Mononuclear cell (primary cell): ENCODE results near the gene FAM3A. TPM values are rescaled to one million over a fixed set of nuclear protein-coding genes. Genes with fewer than 3 reads are reported as not detected.

Experiments used
- H3K27me3 ChIP-seq: 2 replicates; pipeline ENCODE4 v1.6.0; 2011; ENCODE audit warnings: low read length, control low read depth; ENCODE audit not compliant: insufficient read depth
- H3K4me1 ChIP-seq: 2 replicates; pipeline ENCODE4 v1.5.1; 2011; ENCODE audit warnings: mild to moderate bottlenecking, low read length, control low read depth; ENCODE audit not compliant: insufficient read depth
- H3K4me3 ChIP-seq: 2 replicates; pipeline ENCODE4 v1.5.1; 2011; ENCODE audit warnings: mild to moderate bottlenecking, low read length, moderate library complexity
- H3K9me3 ChIP-seq: 2 replicates; pipeline ENCODE4 v1.5.1; 2011; ENCODE audit warnings: low read depth, mild to moderate bottlenecking, control low read depth, low read length
- total RNA-seq: library from RNA; depleted of rRNA; stranded (reverse); fragments of >200 nt; gene quantifications from one replicate; pipeline ENCODE4 v1.2.3, GENCODE V29; 2012

FAM3A gene
- total RNA-seq, 1 donor: 12.8 TPM

DNA sequence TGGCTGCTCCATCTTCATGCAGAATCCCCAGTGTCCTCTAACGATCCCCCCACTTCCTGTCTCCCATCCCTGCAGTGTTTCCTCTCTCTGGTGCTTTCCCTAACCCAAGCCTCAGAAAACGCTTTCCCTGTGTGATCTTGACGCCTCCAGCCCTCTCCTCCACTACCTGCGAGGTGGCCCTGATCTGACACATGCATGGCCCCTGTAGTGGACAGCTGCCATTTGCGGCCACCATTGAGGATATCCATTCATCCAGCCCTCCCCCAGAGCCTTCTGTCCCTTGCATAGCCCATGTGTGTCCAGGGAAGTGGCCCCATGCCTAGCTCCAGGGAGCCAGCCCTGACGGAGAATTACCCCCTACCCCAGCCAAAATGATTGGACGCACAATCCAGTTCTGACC lies 32.7 kb downstream of the FAM3A start:
- no peaks in the 10 kb centered on the region for H3K27me3 ChIP-seq
- no peak overlapping the region for H3K4me3 ChIP-seq
- H3K4me1 ChIP-seq: peaks cover 33% of the 10 kb centered on the region
- H3K9me3 ChIP-seq: no peaks in the 10 kb centered on the region

DNA sequence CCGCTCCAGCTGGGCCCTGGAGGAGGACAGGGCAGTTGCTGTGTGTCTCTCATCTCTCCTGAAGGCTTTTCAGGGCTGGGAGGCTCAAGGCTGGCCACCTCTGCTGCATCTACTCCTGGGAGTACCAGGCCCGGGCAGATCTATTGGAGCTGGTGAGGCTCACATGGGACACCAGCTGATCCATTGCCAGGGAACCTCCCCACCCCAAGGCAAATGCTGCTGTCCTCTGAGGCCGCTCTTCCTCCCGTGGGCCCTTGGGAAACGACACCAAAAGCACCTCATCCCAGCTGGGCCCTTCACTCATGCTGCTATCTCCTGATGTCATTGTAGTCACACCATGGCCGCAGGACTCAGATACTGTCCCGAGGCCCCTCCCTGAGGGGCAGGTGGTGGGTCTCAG lies 33.2 kb downstream of the FAM3A start:
- Histone ChIP-seq H3K9me3 (no peaks in the 10 kb centered on the region), H3K4me1 (peaks cover 37% of the 10 kb centered on the region), H3K4me3 (no peak overlapping the region)

DNA sequence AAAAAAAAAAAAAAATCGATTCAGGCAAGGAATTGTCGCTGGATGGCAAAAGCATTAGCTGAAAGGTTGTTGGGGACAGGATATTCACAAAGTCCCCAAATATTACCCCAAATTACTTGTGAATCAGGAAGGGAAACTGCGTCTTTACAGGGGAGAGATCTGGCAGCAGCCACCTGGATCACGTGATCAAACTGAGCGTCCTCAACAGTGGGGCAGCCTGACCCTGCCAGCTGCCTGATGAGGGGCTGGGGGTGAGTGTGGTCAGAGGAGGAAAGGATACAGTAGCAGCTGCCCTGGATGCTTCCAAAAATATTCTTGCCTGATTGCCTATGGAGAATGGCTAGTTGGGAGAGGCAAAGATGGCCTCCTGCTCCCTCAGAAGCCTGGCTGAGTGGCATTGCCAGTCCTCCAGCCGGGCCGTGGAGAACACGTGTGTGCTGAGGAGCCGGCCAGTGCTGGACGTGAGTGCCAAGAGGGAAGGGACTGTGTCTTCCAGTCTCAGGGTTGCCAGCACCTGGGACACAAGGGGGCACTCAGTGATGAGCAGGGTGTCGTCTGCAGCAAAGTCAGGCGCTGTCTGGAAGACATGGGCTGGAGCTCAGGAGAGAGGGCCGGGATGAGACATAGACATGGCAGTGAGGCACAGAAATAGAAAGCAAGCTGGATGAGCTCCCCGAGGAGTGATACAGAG lies 34.0 kb downstream of the FAM3A start:
- Histone ChIP-seq H3K27me3 (no peaks in the 10 kb centered on the region), H3K4me1 (peaks cover 34% of the 10 kb centered on the region), H3K9me3 (no peaks in the 10 kb centered on the region), H3K4me3 (no peak overlapping the region)

More for the DNA sequence above, 33.2 kb downstream of the FAM3A start:
- H3K27me3 ChIP-seq: no peaks in the 10 kb centered on the region

DNA sequence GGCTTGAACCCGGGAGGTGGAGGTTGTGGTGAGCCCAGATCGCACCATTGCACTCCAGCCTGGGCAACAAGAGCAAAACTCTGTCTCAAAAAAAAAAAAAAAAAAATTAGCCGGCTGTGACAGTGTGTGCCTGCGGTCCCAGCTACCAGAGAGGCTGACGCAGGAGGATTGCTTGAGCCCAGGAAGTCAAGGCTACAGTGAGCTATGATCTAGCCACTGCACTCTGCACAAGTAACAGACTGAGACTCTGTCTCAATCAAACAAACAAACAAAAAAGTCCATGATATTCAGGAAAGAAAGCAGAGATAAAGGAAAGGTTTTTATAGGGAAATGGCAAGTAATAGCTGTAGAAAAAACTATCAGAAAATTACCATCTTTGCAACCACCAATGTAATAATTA lies 34.8 kb downstream of the FAM3A start:
- no peak overlapping the region for H3K4me3 ChIP-seq
- peaks cover 32% of the 10 kb centered on the region for H3K4me1 ChIP-seq
- no peaks in the 10 kb centered on the region for H3K9me3 ChIP-seq
- H3K27me3 ChIP-seq: no peaks in the 10 kb centered on the region

DNA sequence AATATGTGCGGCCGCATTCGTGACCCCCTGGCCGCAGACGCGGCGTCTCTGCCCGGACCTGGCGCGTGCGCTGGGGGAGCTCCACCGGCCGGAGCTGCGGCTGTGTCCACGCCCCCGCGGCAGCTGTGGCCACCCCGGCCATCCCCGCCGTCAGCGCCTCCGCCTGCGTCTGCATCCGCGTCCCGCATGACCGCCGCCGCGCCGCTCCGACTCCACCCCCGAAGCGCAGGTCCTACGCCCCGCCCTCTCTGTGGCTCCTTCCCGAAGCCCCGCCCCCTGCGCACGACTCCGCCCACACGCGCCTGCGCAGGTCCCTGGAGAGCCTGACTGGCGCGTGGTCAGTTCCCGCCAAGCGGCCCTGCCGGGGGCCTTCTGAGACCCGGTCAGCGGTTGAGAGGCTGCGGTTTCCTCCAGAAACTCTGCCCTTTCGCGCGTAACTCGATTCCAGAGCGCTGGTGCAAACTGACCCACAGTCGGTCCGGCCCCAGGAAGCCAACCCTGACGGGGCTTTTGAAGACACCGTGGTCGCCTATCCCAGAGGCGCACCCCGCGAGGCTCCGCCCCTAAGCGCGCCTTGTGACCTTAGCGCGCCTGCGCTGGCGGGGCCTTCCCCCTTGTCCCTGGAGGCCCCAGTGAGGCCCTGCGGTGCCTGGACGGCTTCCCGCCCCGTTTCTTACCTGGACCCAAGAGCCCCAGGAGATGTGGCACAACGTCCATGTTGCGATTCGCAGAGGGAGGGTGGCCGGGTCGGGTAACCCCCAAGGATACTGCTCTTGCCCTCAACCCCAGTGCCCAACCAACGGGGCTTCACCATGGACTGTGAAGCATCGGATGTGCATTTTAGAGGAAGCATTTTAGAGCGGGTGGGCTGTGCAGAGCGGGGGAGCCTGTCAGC lies 37.1 kb downstream of the FAM3A start, which contains the start of gene LAGE3:
Gene LAGE3 (minus strand): TSS at position 554 of the 895 bp plus-strand sequence. CDS start 366 bp downstream, at position 188.
- peak within 1 kb of the TSS; percentile 38 for H3K4me3 ChIP-seq
- H3K27me3 ChIP-seq: no peaks in the 10 kb centered on the region
- peaks cover 12% of the 10 kb centered on the region for H3K4me1 ChIP-seq
- no peaks in the 10 kb centered on the region for H3K9me3 ChIP-seq

DNA sequence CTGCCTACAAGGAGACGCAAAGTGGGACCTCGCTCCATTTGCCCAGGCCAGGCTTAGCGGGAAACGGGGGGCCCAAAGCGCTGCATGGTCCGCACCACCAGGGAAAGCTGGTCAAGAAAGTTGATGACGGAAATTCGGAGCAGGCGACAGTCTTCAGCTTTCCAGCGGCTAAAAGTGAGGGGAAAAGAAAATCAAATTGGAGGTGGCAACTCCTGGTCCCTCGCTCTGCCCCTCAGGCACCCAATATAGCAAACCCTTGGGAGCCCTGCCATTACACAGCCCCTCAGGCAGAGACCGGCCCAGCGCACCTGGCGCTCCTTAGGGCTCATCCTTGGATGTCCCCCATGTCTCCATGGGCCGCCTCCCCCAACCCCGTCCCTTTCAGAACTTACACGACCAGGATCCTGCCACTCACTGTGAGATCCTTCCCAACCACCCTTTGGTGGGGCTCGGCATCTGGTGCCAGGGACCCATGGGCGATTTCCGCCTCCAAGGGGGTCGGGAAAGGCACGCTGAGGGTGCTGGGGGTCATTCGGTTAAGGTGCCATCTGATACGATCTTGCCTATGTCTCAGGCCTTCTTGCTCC lies 38.0 kb downstream of the FAM3A start:
- no peaks in the 10 kb centered on the region for H3K27me3 ChIP-seq
- peaks cover 12% of the 10 kb centered on the region for H3K4me1 ChIP-seq
- H3K4me3 ChIP-seq: peak overlapping the region; percentile 38
- H3K9me3 ChIP-seq: no peaks in the 10 kb centered on the region

DNA sequence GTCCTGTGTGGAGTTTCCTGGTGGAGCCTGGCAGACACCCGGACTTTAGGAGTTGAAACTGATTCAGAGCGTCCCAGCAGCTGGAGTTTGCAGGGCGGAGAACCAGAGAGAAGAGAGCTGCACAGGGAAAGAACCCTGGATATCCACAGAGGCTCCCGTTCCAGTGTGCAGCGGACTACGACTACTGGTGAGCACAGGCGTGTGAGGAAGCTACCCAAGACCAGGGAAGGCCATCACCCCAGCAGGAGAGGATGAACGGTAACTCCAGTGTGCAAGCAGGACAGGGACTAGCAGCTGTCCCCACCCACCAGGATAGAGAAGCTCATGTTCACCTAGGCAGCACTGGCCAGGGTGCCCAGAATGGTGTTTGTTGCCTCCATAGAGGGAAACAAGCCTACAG lies 39.2 kb downstream of the FAM3A start:
- no peak overlapping the region for H3K4me3 ChIP-seq
- H3K9me3 ChIP-seq: no peaks in the 10 kb centered on the region
- no peaks in the 10 kb centered on the region for H3K27me3 ChIP-seq
- peaks cover 12% of the 10 kb centered on the region for H3K4me1 ChIP-seq

DNA sequence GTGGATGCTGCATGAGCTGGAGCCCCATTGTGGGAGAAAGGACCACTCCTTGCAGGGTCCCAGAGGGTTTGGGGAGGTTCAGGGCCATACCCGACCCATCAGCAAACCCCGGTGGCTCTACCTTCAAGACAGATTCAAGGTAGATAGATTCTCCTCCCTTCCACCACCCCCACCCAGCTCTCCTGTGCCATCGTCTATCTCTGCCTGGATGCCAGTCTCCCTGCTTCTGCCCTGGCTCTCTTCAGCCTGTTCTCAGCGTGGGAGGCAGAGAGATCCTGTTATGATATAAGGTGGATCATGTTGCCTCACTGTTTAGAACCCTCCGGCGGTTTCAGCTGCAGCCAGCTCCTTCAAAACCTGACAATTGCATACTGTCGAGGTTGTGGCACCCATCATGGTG lies 42.3 kb downstream of the FAM3A start:
- no peaks in the 10 kb centered on the region for H3K27me3 ChIP-seq
- H3K4me3 ChIP-seq: no peak overlapping the region
- H3K4me1 ChIP-seq: peaks cover 5% of the 10 kb centered on the region
- H3K9me3 ChIP-seq: no peaks in the 10 kb centered on the region

DNA sequence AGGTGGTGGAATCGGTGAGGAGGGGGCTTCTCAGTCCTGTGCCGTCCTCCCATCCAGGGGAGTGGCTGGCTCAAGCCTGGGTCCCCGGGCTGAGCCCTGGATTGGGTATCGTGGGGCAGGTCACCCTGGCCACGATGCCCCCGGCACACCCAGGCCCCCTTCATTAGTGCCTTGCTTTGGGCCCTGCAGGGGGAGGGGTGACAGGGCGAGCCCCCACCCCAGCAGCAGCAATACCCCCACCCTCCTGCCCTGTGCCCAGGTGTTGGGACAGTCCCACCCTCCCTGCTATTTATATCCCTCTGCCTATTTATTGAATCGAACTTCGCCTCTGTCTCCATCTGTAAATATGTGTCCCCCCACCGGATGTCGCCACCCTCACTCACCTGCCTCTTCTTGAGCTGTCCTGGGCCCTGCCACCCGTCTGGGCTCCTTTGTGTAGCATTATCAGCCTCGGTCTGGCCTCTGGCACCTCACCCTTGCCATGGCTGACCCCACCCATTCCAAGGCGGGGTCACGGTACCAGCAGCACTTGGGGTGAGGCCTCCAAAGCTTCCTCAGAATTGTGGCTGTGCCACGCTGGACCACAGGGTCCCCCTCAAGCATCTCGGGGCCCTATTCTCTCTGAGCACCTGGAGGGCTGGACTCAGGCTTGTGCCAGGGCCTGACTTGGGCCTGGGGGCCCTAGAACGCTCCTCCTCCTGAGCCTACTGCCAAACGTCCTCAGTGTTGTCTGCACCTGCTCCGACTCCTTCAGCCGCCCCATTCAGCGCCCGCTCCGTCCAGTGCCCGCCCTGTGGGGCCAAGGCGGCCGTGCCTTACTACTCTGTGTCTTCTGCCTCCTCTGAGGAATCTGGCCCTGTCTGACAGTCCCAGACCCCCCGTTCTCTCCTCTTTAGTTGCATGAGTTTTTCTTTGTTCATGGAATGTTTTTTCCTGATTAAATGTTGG lies 43.1 kb downstream of the FAM3A start:
- H3K4me1 ChIP-seq: peaks cover under 1% of the 10 kb centered on the region
- no peaks in the 10 kb centered on the region for H3K27me3 ChIP-seq
- no peaks in the 10 kb centered on the region for H3K9me3 ChIP-seq
- no peak overlapping the region for H3K4me3 ChIP-seq

DNA sequence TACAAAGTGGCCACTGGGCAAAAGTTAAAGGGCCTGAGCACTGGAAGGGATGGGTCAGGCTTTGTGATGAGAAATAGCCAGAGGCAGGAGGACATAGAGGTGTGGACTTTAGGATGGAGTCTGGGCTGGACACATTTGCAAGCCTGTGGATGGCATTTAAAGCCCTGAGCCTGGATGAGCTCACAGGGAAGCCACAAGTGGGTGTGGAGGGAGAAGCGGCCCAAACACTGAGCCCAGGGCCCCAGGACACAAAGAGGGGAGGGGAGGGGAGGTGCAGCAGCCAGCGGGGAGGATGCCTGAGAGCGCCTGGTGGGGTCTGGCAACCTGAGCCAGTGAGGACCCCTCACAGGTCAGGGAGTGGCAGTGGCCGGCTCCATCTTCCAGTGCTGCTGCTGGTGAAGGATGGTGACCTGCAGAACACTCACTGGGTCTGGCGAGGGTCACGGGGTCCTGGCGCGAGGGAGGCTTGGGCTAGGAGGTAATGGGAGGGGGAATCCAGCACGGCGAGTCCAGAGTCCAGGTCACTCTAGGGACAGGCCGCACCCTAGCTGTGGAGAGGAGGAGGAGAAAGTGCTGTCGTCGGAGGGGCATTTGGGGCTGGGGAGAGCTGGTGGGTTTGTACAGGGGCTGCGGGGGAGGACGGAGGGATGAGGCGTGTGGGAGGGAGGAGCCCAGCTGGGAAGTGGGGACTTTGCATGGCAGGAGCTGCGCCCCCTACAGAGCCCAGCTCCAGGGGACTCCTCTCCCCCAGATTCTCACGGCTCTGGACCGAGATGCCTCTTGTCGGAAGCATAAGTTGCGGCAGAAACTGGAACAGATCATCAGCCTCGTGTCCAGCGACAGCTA lies 44.0 kb downstream of the FAM3A start:
- Histone ChIP-seq H3K9me3 (no peaks in the 10 kb centered on the region), H3K27me3 (no peaks in the 10 kb centered on the region), H3K4me3 (no peak overlapping the region), H3K4me1 (no peaks in the 10 kb centered on the region)

DNA sequence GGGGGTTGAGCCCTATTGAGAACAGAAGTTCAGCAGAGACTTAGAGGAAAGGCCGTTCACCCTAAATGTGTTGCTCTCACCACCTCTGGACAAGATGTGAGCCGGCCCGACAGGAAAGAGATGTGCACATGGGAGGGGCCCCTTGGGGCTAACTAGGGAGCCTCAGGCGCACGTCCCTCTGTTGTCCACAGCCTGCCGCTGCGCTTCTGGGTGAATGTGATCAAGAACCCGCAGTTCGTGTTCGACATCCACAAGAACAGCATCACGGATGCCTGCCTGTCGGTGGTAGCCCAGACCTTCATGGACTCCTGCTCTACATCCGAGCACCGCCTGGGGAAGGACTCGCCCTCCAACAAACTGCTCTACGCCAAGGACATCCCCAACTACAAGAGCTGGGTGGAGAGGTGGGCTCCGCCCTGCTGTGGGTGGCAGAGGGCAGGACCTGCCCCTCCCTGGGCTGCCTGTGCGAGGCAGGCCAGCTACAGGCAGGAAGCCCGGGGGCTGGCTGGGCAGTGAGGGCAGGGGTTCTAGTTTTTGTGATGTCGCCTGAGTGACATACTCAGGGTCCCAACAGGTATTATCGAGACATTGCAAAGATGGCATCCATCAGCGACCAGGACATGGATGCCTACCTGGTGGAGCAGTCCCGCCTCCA lies 45.0 kb downstream of the FAM3A start:
- H3K4me1 ChIP-seq: no peaks in the 10 kb centered on the region
- no peaks in the 10 kb centered on the region for H3K27me3 ChIP-seq
- H3K4me3 ChIP-seq: no peak overlapping the region
- H3K9me3 ChIP-seq: no peaks in the 10 kb centered on the region

DNA sequence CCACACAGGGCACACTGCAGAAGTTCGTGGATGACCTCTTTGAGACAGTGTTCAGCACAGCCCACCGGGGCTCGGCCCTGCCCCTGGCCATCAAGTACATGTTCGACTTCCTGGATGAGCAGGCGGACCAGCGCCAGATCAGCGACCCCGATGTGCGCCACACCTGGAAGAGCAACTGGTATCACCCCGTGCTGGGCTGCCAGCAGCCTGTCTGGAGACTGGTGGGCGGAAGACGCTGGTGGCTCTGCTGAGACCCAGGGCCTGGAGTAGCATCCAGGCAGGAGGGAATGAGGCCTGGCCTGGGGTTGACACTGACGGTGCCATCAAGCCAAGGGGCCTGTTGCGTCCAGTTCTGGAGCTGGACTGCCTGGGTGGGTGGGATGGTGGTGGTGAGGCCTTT lies 45.6 kb downstream of the FAM3A start:
- Histone ChIP-seq H3K4me3 (no peak overlapping the region), H3K9me3 (no peaks in the 10 kb centered on the region), H3K4me1 (no peaks in the 10 kb centered on the region), H3K27me3 (no peaks in the 10 kb centered on the region)

DNA sequence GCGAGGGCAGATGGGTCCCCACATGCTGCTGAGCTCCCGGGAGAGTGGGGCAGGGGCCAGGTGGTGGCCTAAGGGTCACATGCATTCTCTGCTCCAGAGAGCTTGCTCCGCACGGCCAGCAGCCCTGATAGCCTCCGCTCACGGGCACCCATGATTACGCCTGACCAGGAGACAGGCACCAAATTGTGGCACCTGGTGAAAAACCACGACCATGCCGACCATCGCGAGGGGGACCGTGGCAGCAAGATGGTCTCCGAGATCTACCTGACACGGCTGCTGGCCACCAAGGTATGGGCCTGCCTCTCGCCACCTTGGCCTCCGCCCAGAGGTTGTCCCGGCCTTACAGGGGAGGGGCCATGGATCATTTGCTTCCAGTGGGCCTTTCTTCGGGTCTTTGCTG lies 46.2 kb downstream of the FAM3A start:
- H3K27me3 ChIP-seq: no peaks in the 10 kb centered on the region
- H3K4me3 ChIP-seq: no peak overlapping the region

More for the DNA sequence above, 46.2 kb downstream of the FAM3A start:
- Histone ChIP-seq H3K4me1 (no peaks in the 10 kb centered on the region), H3K9me3 (no peaks in the 10 kb centered on the region)
